ENCODE measurements around the gene AHNAK.
"Not testable (repeated sequence)": the region's sequence is repeated elsewhere in the genome, so short reads cannot be mapped to it uniquely, and the experiment has no call there.

Gene AHNAK

GRCh38 chr11:62546244-62546928 is at the start of gene AHNAK:
Gene AHNAK, minus strand, starts transcription at chr11:62546806. Its CDS starts 10,708 bp downstream, at chr11:62536098.
- peak; percentile 80 for DNase-seq

- DNase-seq, result no peak
These were observed 48.5 kb upstream of the AHNAK start for GRCh38 chr11:62595124-62595523.

GRCh38 chr11:62593434-62594044 is 46.9 kb upstream of the AHNAK start:
- peak; percentile 83 for DNase-seq

- no peak for DNase-seq
These were observed 46.4 kb upstream of the AHNAK start for GRCh38 chr11:62592989-62593421.

GRCh38 chr11:62592146-62592815 is 45.7 kb upstream of the AHNAK start:
- DNase-seq, result no peak

- peak; percentile 98 for DNase-seq
These were observed 45.0 kb upstream of the AHNAK start, which contains the start of gene TUT1 for GRCh38 chr11:62591448-62592145. Gene TUT1, minus strand, starts transcription at chr11:62591523. Its CDS starts 38 bp downstream, at chr11:62591485.

- DNase-seq, result peak; percentile 47
These were observed 42.5 kb upstream of the AHNAK start for GRCh38 chr11:62588966-62589637.

GRCh38 chr11:62585356-62585755 is 38.8 kb upstream of the AHNAK start:
- DNase-seq, result not testable (repeated sequence)

- not testable (repeated sequence) for DNase-seq
These were observed 35.1 kb upstream of the AHNAK start for GRCh38 chr11:62581735-62582134.

GRCh38 chr11:62580959-62581715 is 34.5 kb upstream of the AHNAK start:
- no peak for DNase-seq

GRCh38 chr11:62579252-62579651 is 32.6 kb upstream of the AHNAK start:
- no peak for DNase-seq

GRCh38 chr11:62578541-62578940 is 31.9 kb upstream of the AHNAK start:
- DNase-seq, result no peak

- DNase-seq, result no peak
These were observed 30.6 kb upstream of the AHNAK start for GRCh38 chr11:62577046-62577714.

GRCh38 chr11:62575837-62576236 is 29.2 kb upstream of the AHNAK start:
- DNase-seq, result no peak

- no peak for DNase-seq
These were observed 28.6 kb upstream of the AHNAK start for GRCh38 chr11:62575156-62575555.

- peak; percentile 36 for DNase-seq
These were observed 27.9 kb upstream of the AHNAK start for GRCh38 chr11:62574363-62575071.

GRCh38 chr11:62573592-62574362 is 27.2 kb upstream of the AHNAK start, which contains the start of gene EEF1G:
Gene EEF1G, minus strand, starts transcription at chr11:62573891. Its CDS starts 49 bp downstream, at chr11:62573842.
- DNase-seq, result peak; percentile 100

- no peak for DNase-seq
These were observed 26.5 kb upstream of the AHNAK start for GRCh38 chr11:62573006-62573591.

GRCh38 chr11:62572431-62572830 is 25.8 kb upstream of the AHNAK start:
- no peak for DNase-seq
